Erythroblast (primary cell): ENCODE results near the gene SLC1A7.

ENCODE experiments used
- GATA1 ChIP-seq: IDR thresholded peaks from 2 replicates; pipeline ENCODE4 v1.6.1; 2011; ENCODE audit warnings: low read depth, mild to moderate bottlenecking, control low read depth, low read length, moderate library complexity
- POLR2A ChIP-seq: IDR thresholded peaks from 2 replicates; pipeline ENCODE4 v1.6.1; 2011; ENCODE audit warnings: mild to moderate bottlenecking, low read length

- no peak for TF ChIP-seq POLR2A
- TF ChIP-seq GATA1: no peak
These were observed 94.4 kb downstream of the SLC1A7 start for GRCh38 chr1:53047737-53048736.
